DND-41 (cell line): Measurements from ENCODE around the gene OLFM3.

ENCODE experiments used
- ATAC-seq: fragments of 200-7000 bp; cut with Tn5 transposase; 3 replicates; pipeline ENCODE4 v1.9.1; 2021; ENCODE audit warnings: low read depth; ENCODE audit not compliant: insufficient read depth
- DNase-seq: peaks from one replicate; pipeline ENCODE4 v3.0.0-alpha.2; 2020
- H2AFZ ChIP-seq: 2 replicates; pipeline ENCODE4 v1.6.0; 2012; ENCODE audit warnings: low read depth, low read length
- H3K27ac ChIP-seq: 2 replicates; pipeline ENCODE4 v1.5.1; 2012; ENCODE audit warnings: low read length, inconsistent platforms
- H3K27me3 ChIP-seq: fragments of 200-600 bp; sonication (generic); 2 replicates; pipeline ENCODE4 v1.6.0; 2012; ENCODE audit warnings: low read length, mild to moderate bottlenecking, inconsistent platforms; ENCODE audit not compliant: insufficient read depth, poor library complexity
- H3K36me3 ChIP-seq: 2 replicates; pipeline ENCODE4 v1.5.1; 2012; ENCODE audit warnings: low read length, inconsistent platforms; ENCODE audit not compliant: insufficient read depth
- H3K4me1 ChIP-seq: 2 replicates; pipeline ENCODE4 v1.5.1; 2012; ENCODE audit warnings: mild to moderate bottlenecking, low read length; ENCODE audit not compliant: insufficient read depth
- H3K4me2 ChIP-seq: 2 replicates; pipeline ENCODE4 v1.6.0; 2012; ENCODE audit warnings: mild to moderate bottlenecking, moderate library complexity, low read length, inconsistent platforms; ENCODE audit not compliant: insufficient read depth
- H3K4me3 ChIP-seq, 2 experiments: fragments of 200-600 bp in 1 of 2; shearing (Covaris generic) in 1 of 2; 2 replicates each; pipeline ENCODE4 v1.5.1; 2012 to 2016; ENCODE audit warnings: inconsistent platforms in 2 of 2, low read length in 2 of 2, mild to moderate bottlenecking in 2 of 2, low read depth in 1 of 2, moderate library complexity in 1 of 2
- H3K79me2 ChIP-seq: 2 replicates; pipeline ENCODE4 v1.6.0; 2012; ENCODE audit warnings: low read length, inconsistent platforms; ENCODE audit not compliant: insufficient read depth
- H3K9ac ChIP-seq: 2 replicates; pipeline ENCODE4 v1.6.0; 2012; ENCODE audit warnings: low read depth, mild to moderate bottlenecking, inconsistent platforms, low read length, moderate library complexity
- H3K9me3 ChIP-seq: 2 replicates; pipeline ENCODE4 v1.5.1; 2012; ENCODE audit warnings: low read length, moderate library complexity, mild to moderate bottlenecking, inconsistent platforms; ENCODE audit not compliant: insufficient read depth, severe bottlenecking
- H4K20me1 ChIP-seq: 2 replicates; pipeline ENCODE4 v1.6.0; 2012; ENCODE audit warnings: low read length; ENCODE audit not compliant: insufficient read depth
- CTCF ChIP-seq: IDR thresholded peaks from 2 replicates; pipeline ENCODE4 v1.5.1; 2012; ENCODE audit warnings: borderline replicate concordance, low read length, moderate library complexity, mild to moderate bottlenecking; ENCODE audit not compliant: poor library complexity, severe bottlenecking; ENCODE audit errors: extremely low read depth
- EZH2 ChIP-seq: IDR thresholded peaks from 3 replicates; pipeline ENCODE4 v1.6.1; 2012; ENCODE audit warnings: borderline replicate concordance, low read depth, mild to moderate bottlenecking, moderate library complexity, low read length, inconsistent platforms; ENCODE audit not compliant: severe bottlenecking

OLFM3 gene

GRCh38 chr1:101873672-101874071 lies 123.1 kb downstream of the OLFM3 start:
- H3K27me3 ChIP-seq = no peaks in the 10 kb centered on the region
- no peaks in the 10 kb centered on the region for H3K36me3 ChIP-seq
- ATAC-seq (no peak), DNase-seq (no peak)
- H3K9ac ChIP-seq = no peak overlapping the region
- H3K9me3 ChIP-seq = no peaks in the 10 kb centered on the region
- TF ChIP-seq EZH2 (no peak), CTCF (no peak)
- no peak overlapping the region for H2AFZ ChIP-seq
- no peak overlapping the region for H3K4me2 ChIP-seq
- no peak overlapping the region for H3K4me3 ChIP-seq
- H3K27ac ChIP-seq = no peak overlapping the region
- H3K79me2 ChIP-seq = no peaks in the 10 kb centered on the region
- no peaks in the 10 kb centered on the region for H3K4me1 ChIP-seq
- no peaks in the 10 kb centered on the region for H4K20me1 ChIP-seq

DNA sequence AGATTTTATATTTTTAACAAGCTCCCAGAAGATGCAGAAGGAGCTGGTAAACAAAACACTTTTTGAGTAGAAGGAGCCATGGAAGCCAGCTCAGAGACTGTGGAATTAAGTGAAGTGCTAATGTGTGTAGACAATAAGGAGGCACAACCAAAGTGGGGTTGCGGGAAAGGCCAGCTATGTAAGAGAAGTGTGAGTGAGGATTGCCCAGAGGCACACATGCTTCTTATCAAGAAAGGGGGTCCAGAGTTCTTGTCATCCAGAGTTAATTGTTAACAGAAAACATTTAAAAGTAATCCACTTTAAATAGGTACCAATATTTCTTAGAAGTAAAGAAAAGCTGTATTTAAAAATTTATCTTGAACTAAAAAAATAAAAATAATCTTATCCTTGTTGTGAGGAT lies 136.8 kb downstream of the OLFM3 start:
- ATAC-seq = no peak
- H3K4me3 ChIP-seq = no peak overlapping the region

DNA sequence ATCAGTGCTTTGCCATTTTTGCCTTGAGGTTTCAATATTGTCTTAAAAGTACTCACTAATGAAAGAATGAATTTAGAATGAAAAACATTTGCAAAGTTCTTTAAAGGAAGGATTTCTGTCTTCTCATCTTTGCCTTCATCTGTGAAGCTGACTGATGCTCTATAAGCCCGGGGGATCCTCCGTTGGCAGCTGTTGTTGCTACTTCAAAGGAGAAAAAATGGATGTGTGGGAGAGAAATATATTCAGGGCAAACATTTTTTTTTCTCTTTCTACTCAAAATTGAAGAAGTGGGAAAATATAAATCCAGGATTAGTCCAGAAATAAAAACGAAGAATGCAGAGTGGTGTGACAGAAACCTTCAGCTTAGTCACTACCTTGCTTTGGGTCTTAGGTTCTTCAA lies 142.5 kb downstream of the OLFM3 start:
- no peaks in the 10 kb centered on the region for H3K36me3 ChIP-seq
- no peak overlapping the region for H3K27ac ChIP-seq
- H3K79me2 ChIP-seq = no peaks in the 10 kb centered on the region
- H3K4me3 ChIP-seq = no peak overlapping the region
- ATAC-seq (no peak), DNase-seq (no peak)
- no peaks in the 10 kb centered on the region for H3K9me3 ChIP-seq
- no peaks in the 10 kb centered on the region for H3K4me1 ChIP-seq
- no peaks in the 10 kb centered on the region for H4K20me1 ChIP-seq
- H3K9ac ChIP-seq = no peak overlapping the region
- H2AFZ ChIP-seq = no peak overlapping the region
- H3K27me3 ChIP-seq = no peaks in the 10 kb centered on the region
- TF ChIP-seq EZH2 (no peak), CTCF (no peak)
- H3K4me2 ChIP-seq = no peak overlapping the region

More for the DNA sequence above, 136.8 kb downstream of the OLFM3 start:
- DNase-seq = no peak
- TF ChIP-seq EZH2 (no peak), CTCF (no peak)
- Histone ChIP-seq H3K27me3 (no peaks in the 10 kb centered on the region), H3K27ac (no peak overlapping the region), H3K9me3 (no peaks in the 10 kb centered on the region), H3K4me1 (no peaks in the 10 kb centered on the region), H2AFZ (no peak overlapping the region), H3K36me3 (no peaks in the 10 kb centered on the region), H3K9ac (no peak overlapping the region), H4K20me1 (no peaks in the 10 kb centered on the region), H3K4me2 (no peak overlapping the region), H3K79me2 (no peaks in the 10 kb centered on the region)

- Histone ChIP-seq H3K4me2 (no peak overlapping the region), H3K27ac (no peak overlapping the region), H3K9me3 (no peaks in the 10 kb centered on the region), H2AFZ (no peak overlapping the region), H3K27me3 (no peaks in the 10 kb centered on the region), H3K79me2 (no peaks in the 10 kb centered on the region), H3K4me1 (no peaks in the 10 kb centered on the region), H3K9ac (no peak overlapping the region), H3K36me3 (no peaks in the 10 kb centered on the region), H3K4me3 (no peak overlapping the region), H4K20me1 (no peaks in the 10 kb centered on the region)
- ATAC-seq = no peak
- TF ChIP-seq EZH2 (no peak), CTCF (no peak)
- DNase-seq = no peak
These were observed 143.8 kb downstream of the OLFM3 start for GRCh38 chr1:101852936-101853335.
